Lung (tissue), 12 donors: ENCODE data around the gene CMSS1. TPM values are rescaled to one million over a fixed set of nuclear protein-coding genes. Genes with fewer than 3 reads are reported as not detected.

Source experiments
- ATAC-seq: fragments of 200-7000 bp; cut with Tn5 transposase; one replicate; pipeline ENCODE4 v1.9.1; 2020; ENCODE audit warnings: moderate number of reproducible peaks; ENCODE audit not compliant: insufficient read depth, low FRiP score
- DNase-seq, 3 donors: peaks; one replicate each; pipeline ENCODE4 v3.0.0-alpha.2; 2013 to 2017
- H3K27ac ChIP-seq, 2 donors: one replicate each; pipeline ENCODE4 v1.5.1; 2013; ENCODE audit warnings: mild to moderate bottlenecking in 2 of 2, moderate library complexity in 2 of 2, control low read depth in 1 of 2, inconsistent platforms in 1 of 2, low read depth in 1 of 2, low read length in 1 of 2
- H3K27me3 ChIP-seq, 3 donors: one replicate each; pipeline ENCODE4 v1.5.1; 2013; ENCODE audit warnings: low read length in 2 of 3; ENCODE audit not compliant: control insufficient read depth in 3 of 3, insufficient read depth in 3 of 3
- H3K36me3 ChIP-seq, 4 donors: one replicate each; pipeline ENCODE4 v1.5.1; 2013; ENCODE audit warnings: low read length in 4 of 4, mild to moderate bottlenecking in 1 of 4, moderate library complexity in 1 of 4; ENCODE audit not compliant: control insufficient read depth in 4 of 4, insufficient read depth in 4 of 4
- H3K4me1 ChIP-seq, 5 donors: one replicate each; pipeline ENCODE4 v1.5.1; 2013; ENCODE audit warnings: low read length in 5 of 5, mild to moderate bottlenecking in 2 of 5, moderate library complexity in 1 of 5; ENCODE audit not compliant: control insufficient read depth in 5 of 5, insufficient read depth in 5 of 5
- H3K4me3 ChIP-seq: one replicate; pipeline ENCODE4 v1.5.1; 2013; ENCODE audit warnings: mild to moderate bottlenecking, control low read depth, moderate library complexity
- H3K9ac ChIP-seq, 2 donors: one replicate each; pipeline ENCODE4 v1.5.1; 2013; ENCODE audit warnings: low read length in 2 of 2, control low read depth in 1 of 2; ENCODE audit not compliant: insufficient read depth in 1 of 2
- H3K9me3 ChIP-seq, 4 donors: one replicate each; pipeline ENCODE4 v1.5.1; 2013; ENCODE audit warnings: low read length in 3 of 4, mild to moderate bottlenecking in 1 of 4, moderate library complexity in 1 of 4; ENCODE audit not compliant: control insufficient read depth in 4 of 4, insufficient read depth in 3 of 4
- WGBS, 2 donors: extraction: QIAGEN DNeasy Blood & Tissue Kit; methylation state at CpG; one replicate each; pipeline ENCODE4 v1.1.7; 2013; 5-methylcytosine and 5-hydroxymethylcytosine counted together
- polyA plus RNA-seq, 2 donors: library from polyadenylated mRNA; stranded (reverse); fragments of 200-250 nt; gene quantifications; one replicate each; pipeline ENCODE4 v1.2.1, GENCODE V29; 2013
- total RNA-seq, 2 donors: library from RNA; depleted of rRNA in 1 of 2; stranded (reverse); fragments of >200 nt in 1 of 2; gene quantifications; one replicate each; pipeline ENCODE4 v1.2.1, GENCODE V29; 2014 to 2021
- TF ChIP-seq, protein P1 (sequence below): IDR thresholded peaks from 2 replicates; pipeline ENCODE4 v1.5.1; 2012; ENCODE audit warnings: mild to moderate bottlenecking; ENCODE audit errors: control extremely low read depth, extremely low read depth
- donor health status: control.
- donor health status: control.
- donor health status: Bipolar disorder and iron deficiency.
- donor health status: healthy.
- donor health status: DM: yes; HTN: yes; CAD: no.

The CMSS1 gene
- total and polyA plus RNA-seq, 4 donors, result 12.3 to 28.9 (median 22.6) TPM

DNA sequence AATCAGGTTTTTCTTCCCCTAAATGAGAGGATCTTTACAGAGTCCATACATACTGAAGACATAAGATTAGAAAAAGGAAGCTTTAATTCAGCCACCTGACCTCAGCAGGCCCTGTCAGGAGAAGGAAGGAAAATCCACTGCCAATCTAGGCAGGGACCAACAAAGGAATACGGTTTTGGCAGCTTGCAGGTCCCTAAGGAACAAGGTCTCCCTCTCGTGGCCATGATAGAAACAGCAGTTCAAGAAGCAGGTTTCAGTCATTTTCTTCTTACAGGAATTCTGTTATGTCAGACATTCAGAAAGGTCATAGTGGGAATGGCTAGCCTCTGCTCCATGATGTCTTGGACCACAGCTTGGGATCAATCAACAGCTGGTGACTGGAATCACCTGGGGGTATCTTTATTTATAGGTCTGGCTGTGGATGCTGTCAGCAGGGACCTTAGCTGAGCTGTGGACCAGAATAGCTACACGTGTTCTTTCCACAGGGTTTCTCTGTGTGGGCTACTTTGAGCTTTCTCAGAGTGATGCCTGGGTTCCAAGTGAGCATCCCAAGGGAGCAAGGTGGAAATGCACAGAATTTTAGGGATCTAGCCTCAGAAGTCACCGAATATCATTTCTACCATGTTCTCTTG is 9.4 kb upstream of the CMSS1 start:
- no peaks in the 10 kb centered on the region for H3K36me3 ChIP-seq
- DNase-seq (peak; percentile 53 to 69 (median 54)), ATAC-seq (no peak)
- no peaks in the 10 kb centered on the region for H3K4me1 ChIP-seq
- 52 to 54% methylated on average over 4 of the region's 4 CpGs for WGBS, 2 donors
- no peak overlapping the region for H3K9ac ChIP-seq
- peaks cover 0 to 6% (median 3%) of the 10 kb centered on the region in 4 donors for H3K9me3 ChIP-seq
- H3K4me3 ChIP-seq, result no peak overlapping the region
- H3K27ac ChIP-seq, result no peak overlapping the region
- H3K27me3 ChIP-seq, result no peaks in the 10 kb centered on the region
- TF ChIP-seq, protein P1, sequence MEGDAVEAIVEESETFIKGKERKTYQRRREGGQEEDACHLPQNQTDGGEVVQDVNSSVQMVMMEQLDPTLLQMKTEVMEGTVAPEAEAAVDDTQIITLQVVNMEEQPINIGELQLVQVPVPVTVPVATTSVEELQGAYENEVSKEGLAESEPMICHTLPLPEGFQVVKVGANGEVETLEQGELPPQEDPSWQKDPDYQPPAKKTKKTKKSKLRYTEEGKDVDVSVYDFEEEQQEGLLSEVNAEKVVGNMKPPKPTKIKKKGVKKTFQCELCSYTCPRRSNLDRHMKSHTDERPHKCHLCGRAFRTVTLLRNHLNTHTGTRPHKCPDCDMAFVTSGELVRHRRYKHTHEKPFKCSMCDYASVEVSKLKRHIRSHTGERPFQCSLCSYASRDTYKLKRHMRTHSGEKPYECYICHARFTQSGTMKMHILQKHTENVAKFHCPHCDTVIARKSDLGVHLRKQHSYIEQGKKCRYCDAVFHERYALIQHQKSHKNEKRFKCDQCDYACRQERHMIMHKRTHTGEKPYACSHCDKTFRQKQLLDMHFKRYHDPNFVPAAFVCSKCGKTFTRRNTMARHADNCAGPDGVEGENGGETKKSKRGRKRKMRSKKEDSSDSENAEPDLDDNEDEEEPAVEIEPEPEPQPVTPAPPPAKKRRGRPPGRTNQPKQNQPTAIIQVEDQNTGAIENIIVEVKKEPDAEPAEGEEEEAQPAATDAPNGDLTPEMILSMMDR, result peak; percentile 44

DNA sequence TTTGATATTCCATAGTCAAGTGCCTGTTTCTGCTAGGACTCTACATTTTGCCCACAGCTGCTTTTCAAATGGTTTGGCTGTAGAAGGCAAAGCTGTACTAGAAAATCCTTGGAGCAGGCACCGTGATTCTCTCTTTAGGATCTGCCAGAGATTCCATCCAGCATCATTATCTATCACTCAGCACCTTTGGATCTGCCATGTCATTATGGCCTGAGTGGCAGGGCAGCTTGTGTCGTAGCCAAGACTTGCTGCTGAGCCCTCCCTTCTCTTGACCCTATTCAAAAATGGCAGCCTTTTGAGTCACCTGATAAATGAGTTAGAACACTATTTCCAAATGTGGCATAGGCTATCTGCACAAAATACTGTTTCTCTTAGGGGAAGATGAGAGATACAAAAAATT is 8.1 kb upstream of the CMSS1 start:
- DNase-seq (no peak), ATAC-seq (no peak)
- peaks cover 0 to 6% (median 2%) of the 10 kb centered on the region in 4 donors for H3K9me3 ChIP-seq
- no peak overlapping the region for H3K4me3 ChIP-seq
- H3K27ac ChIP-seq, result no peak overlapping the region
- TF ChIP-seq, protein P1, result no peak
- H3K9ac ChIP-seq, result no peak overlapping the region
- WGBS, 2 donors, result 80 to 95% methylated on average over 2 of the region's 2 CpGs
- no peaks in the 10 kb centered on the region for H3K36me3 ChIP-seq
- H3K27me3 ChIP-seq, result no peaks in the 10 kb centered on the region
- H3K4me1 ChIP-seq, result no peaks in the 10 kb centered on the region

DNA sequence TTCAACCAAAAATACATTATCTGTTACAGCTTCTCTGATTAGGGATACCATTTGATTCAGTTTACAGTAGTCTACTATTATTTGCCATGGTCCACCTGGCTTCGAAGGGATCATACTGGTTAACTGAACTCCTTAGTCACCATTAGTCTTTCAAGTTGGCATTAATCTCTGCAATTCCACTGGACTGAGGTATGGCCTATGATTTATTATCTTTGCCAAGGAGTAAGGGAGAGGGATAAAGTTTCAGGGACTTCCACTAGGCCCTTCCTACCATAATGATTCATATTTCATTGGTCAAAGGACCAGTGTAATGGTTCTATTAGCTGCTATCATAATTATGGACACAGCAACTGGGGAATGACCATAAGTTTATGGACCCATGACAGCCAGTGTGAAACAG is 7.3 kb upstream of the CMSS1 start:
- ATAC-seq (no peak), DNase-seq (no peak)
- no peak overlapping the region for H3K27ac ChIP-seq
- H3K4me3 ChIP-seq, result no peak overlapping the region
- no peak overlapping the region for H3K9ac ChIP-seq
- H3K9me3 ChIP-seq, result no peaks in the 10 kb centered on the region
- TF ChIP-seq, protein P1, result no peak
- H3K36me3 ChIP-seq, result no peaks in the 10 kb centered on the region
- no peaks in the 10 kb centered on the region for H3K4me1 ChIP-seq
- 93 to 100% methylated on average over 1 of the region's 1 CpG for WGBS, 2 donors
- H3K27me3 ChIP-seq, result no peaks in the 10 kb centered on the region

DNA sequence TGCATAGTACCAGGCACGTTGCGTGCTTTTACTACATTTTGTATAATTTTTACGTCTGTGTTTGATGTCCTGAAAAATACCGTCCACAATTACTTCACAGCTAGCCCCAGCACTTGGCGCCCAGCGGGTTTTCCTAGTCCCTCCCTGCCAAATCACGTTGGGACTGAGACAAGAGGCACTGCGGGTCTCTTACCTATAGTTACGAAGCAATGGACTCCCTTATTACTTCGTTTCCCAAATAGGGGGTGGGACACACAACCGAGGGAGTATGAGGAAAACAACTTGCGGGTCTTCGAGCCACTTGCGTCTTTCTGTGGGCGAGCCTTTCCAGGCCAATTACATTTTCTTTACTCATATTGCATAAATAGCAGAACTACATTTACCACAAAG is 620 bp upstream of the CMSS1 start:
- peak in 2 of 3 donors; percentile 43 to 47 for DNase-seq
- peaks cover 0 to 17% (median 7%) of the 10 kb centered on the region in 5 donors for H3K4me1 ChIP-seq
- H3K27ac ChIP-seq, result peak overlapping the region; percentile 84 to 98
- peak overlapping the region in 1 of 2 donors; percentile 89 for H3K9ac ChIP-seq
- TF ChIP-seq, protein P1, result no peak
- ATAC-seq, result no peak
- H3K4me3 ChIP-seq, result peak overlapping the region; percentile 85
- no peaks in the 10 kb centered on the region for H3K27me3 ChIP-seq
- 3% methylated on average over 15 of the region's 15 CpGs for WGBS, 2 donors
- H3K9me3 ChIP-seq, result no peaks in the 10 kb centered on the region
- H3K36me3 ChIP-seq, result no peaks in the 10 kb centered on the region
